Activated naive CD4-positive, alpha-beta T cell treated with anti-CD3 and anti-CD28 coated beads, Interleukin-2, amount 10 ng/mL, durations not matched to agents 7 days and 5 days (primary cell): ENCODE measurements around the gene RIOK3.
"Not testable (repeated sequence)": the region's sequence is repeated elsewhere in the genome, so short reads cannot be mapped to it uniquely, and the experiment has no call there.

Experiments
- CTCF ChIA-PET: fragments of 350-600 bp; sonication (Branson Sonifier 250); formaldehyde crosslinking; loops from one replicate; lab custom pipeline; 2021; ENCODE audit warnings: antibody characterized with exemption; lab: Charles Lee
- DNase-seq: peaks from one replicate; pipeline ENCODE4 v3.0.0-alpha.2; 2020
- H3K27ac Mint-ChIP-seq: one replicate; pipeline ENCODE4 v1.8.0; 2021; ENCODE audit warnings: mild to moderate bottlenecking, moderate library complexity, mixed read lengths
- H3K27me3 Mint-ChIP-seq: one replicate; pipeline ENCODE4 v1.8.0; 2021; ENCODE audit warnings: mild to moderate bottlenecking, mixed read lengths
- H3K36me3 Mint-ChIP-seq: one replicate; pipeline ENCODE4 v1.8.0; 2021; ENCODE audit warnings: mixed read lengths
- H3K4me1 Mint-ChIP-seq: one replicate; pipeline ENCODE4 v1.8.0; 2021; ENCODE audit warnings: mixed read lengths
- H3K4me3 Mint-ChIP-seq: one replicate; pipeline ENCODE4 v1.8.0; 2021; ENCODE audit warnings: mild to moderate bottlenecking, moderate library complexity, mixed read lengths
- H3K9me3 Mint-ChIP-seq: one replicate; pipeline ENCODE4 v1.8.0; 2021; ENCODE audit warnings: mixed read lengths

Gene RIOK3

DNA sequence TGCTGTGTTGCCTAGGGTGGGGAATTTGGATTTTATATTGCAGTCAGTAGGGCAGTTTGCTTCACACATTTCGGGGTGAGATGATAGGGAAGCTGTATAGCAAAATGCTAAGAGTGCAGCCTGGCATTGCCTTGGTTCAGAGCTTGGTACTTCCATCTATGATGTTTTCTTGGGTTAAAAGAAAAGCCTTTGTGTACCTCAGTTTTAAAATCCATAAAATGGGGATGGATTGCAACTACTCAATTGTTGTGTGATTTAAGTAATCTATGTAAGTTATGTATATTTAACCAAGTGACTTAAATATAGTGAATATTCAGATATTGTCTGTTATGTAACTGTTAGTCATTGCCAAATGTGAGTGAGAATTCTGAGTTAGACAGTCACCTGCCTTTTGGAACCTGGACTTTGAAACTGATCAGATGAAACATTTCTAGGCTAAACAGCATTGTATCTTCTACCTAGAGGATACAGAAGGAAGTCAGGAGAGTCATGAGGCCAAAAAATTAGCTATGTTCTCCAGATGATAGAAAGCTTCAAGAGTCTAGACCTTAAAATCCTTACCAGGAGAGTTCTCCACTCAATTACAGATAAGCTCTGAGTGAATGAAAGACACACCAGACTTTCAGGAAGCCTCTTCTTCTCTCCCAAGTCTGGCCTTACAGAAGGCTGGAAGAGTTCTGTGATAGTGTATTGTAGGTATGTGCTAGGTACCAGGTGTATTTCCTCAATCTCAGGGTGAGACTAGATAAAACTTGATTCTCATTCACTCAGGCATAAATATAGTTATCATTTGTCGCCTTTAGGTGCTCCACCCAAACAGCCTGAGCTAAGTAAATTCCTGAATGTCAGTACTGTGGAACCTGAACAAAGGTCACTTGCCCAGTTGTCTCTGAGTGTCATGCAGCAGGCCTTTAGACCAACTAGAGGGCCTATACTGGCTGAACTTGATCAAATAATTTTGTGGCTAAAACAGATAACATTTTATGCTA lies 7.5 kb downstream of the RIOK3 start:
- peaks cover 55% of the 10 kb centered on the region for H3K4me1 Mint-ChIP-seq
- H3K4me3 Mint-ChIP-seq, result no peak overlapping the region
- no peak for DNase-seq
- no peak overlapping the region for H3K27ac Mint-ChIP-seq
- H3K27me3 Mint-ChIP-seq, result no peaks in the 10 kb centered on the region
- H3K36me3 Mint-ChIP-seq, result peaks cover 51% of the 10 kb centered on the region
- CTCF ChIA-PET, result no interaction called here
- H3K9me3 Mint-ChIP-seq, result no peaks in the 10 kb centered on the region

DNA sequence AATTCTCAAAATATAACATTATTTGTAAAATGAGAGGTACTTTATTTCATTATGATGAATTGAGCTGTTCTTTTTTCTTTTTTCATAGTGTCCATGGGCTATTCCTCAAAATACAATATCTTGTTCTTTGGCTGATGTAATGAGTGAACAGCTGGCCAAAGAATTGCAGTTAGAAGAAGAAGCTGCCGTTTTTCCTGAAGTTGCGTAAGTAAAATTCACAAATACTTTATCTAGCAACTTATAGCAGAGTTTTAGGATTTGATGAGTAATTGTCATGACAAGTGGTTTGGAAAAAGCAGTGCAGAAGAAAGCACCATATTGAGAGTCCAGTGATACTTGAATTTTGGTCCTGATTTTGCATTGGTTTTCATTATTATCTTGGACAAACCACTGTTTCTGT lies 9.8 kb downstream of the RIOK3 start:
- Mint-ChIP-seq H3K27me3 (no peaks in the 10 kb centered on the region), H3K9me3 (no peaks in the 10 kb centered on the region), H3K4me1 (peaks cover 34% of the 10 kb centered on the region), H3K36me3 (peaks cover 49% of the 10 kb centered on the region), H3K4me3 (no peak overlapping the region), H3K27ac (no peak overlapping the region)
- no peak for DNase-seq
- CTCF ChIA-PET, result interaction anchor here (0.9 kb wide), 1 partner anchor 9 kb away, joined by 3 read pairs; no protein-coding TSS in a partner anchor

DNA sequence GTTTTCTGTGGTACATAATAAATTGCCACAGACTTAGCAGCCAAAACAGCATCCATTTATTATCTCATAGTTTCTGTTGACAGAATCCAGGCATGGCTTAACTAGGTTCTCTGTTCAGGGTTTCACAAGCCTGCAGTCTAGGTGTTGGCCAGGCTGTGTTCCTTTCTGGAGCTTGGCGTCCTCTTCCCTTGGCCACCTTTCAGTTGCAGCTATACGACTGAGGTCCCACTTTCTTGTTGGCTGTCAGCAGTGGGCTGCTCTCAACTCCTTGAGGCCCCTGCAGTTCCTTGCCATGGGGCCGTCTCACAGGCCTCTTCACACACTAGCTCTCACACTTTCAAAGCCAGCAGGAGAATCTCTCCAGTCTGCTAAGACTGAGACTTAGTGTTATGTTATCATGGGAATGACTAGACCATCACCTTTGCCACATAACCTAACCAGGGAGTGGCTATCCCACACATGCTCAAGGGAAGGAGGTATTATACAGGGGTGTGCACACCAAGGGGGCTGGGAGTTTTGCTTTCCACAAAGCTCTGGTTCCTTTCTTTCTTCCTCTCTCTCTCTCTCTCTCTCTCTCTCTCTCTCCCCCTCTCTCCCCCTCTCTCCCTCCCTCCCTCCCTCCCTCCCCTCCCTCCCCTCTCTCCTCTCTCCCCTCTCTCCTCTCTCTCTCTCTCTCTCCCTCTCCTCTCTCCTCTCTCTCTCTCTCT lies 15.8 kb downstream of the RIOK3 start:
- no peaks in the 10 kb centered on the region for H3K4me1 Mint-ChIP-seq
- H3K9me3 Mint-ChIP-seq, result no peaks in the 10 kb centered on the region
- no peak overlapping the region for H3K4me3 Mint-ChIP-seq
- CTCF ChIA-PET, result no interaction called here
- peak overlapping the region; percentile 64 for H3K27ac Mint-ChIP-seq
- H3K36me3 Mint-ChIP-seq, result peaks cover 41% of the 10 kb centered on the region
- DNase-seq, result no peak
- no peaks in the 10 kb centered on the region for H3K27me3 Mint-ChIP-seq

DNA sequence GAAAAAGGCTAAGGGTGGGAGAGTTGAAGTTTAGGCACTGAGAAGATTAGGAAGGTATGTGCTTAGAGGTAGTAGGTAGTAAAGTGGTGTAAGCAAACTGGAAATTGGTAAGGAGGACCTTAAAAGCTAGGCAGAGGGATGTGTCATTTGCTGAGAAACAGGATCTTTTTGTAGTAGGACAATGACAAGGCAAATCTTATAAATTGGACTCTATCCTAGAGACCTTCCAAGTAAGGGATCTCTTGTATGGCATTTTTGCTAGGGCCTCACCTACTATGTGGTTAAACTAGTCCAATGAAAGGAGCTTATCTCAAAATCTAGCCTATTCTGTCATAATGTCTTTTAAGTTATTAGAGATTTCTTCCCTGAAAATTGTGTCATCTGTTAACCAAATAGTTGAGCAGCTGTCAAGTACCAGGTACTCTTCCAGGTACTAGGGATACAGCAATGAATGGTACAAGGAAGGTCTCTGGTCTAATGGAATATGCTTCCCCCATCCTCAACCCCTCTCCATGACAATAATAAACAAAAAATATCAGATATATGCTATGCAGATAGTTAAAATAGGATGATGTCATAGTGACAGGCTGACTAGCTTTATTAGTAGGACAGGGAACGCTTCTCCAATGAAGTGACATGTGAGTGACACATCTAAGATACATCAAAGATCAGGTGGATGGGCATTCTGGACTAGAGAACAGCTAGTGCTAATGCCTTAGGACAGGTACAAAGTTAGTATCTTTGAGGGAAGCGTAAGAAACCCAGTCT lies 17.7 kb downstream of the RIOK3 start:
- Mint-ChIP-seq H3K4me3 (no peak overlapping the region), H3K27ac (no peak overlapping the region), H3K27me3 (no peaks in the 10 kb centered on the region), H3K36me3 (peaks cover 41% of the 10 kb centered on the region), H3K9me3 (no peaks in the 10 kb centered on the region), H3K4me1 (peaks cover 3% of the 10 kb centered on the region)
- DNase-seq, result no peak
- CTCF ChIA-PET, result no interaction called here

DNA sequence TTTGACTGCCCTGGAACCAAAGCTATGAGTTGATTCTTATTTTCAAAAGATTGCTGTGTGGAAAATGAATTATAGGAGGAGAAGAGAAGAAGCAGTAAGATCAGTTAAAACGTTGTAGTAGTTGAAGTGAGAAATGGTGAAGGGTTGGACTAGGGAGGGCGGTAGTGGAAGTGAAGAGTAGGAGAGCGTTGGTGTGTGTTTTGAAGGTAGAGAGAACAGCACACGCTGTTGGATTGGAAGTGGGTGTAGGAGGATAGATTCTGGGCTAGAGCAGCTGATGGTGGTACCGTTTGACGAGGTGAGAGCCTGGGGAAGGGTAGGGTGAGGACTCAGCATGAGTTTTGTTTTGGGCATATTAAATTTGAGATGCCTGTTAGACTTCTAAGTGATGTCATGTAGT lies 18.4 kb downstream of the RIOK3 start:
- peaks cover 3% of the 10 kb centered on the region for H3K4me1 Mint-ChIP-seq
- peaks cover 41% of the 10 kb centered on the region for H3K36me3 Mint-ChIP-seq
- DNase-seq, result no peak
- H3K27me3 Mint-ChIP-seq, result no peaks in the 10 kb centered on the region
- CTCF ChIA-PET, result interaction anchor here (1.4 kb wide), 1 partner anchor 29 kb away, joined by 3 read pairs; no protein-coding TSS in a partner anchor
- no peaks in the 10 kb centered on the region for H3K9me3 Mint-ChIP-seq
- no peak overlapping the region for H3K4me3 Mint-ChIP-seq
- no peak overlapping the region for H3K27ac Mint-ChIP-seq

DNA sequence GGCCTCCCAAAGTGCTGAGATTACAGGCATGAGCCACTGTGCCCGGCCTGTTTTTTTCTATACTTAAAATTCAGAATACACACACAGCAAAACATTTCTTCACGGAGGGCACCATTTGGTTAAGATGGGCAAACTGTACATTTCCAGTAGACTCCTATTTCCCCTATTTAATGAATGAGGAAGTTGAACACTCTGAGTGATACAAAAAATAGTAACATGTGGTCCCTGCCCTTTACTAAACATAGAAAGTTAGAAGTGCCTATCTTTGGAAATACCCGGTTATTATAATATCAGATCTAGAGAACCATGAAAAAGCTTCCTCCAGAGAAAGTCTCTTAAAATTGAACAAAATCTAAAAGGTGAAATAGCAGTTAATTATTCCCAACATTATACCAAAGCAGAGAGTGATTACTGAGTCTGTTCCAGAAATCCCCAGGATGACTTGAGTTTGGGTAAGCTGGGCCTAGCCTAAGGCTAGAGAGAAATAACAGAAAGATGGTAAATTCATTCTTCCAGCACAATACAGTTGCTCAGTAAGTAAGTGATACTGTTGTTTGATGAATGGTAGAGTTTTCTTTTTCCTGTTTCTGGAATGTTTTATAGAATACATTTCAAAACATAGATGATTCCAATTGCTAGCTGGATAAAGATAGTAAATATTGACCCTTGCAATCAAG lies 26.9 kb downstream of the RIOK3 start:
- Mint-ChIP-seq H3K9me3 (no peaks in the 10 kb centered on the region), H3K4me1 (peaks cover 5% of the 10 kb centered on the region), H3K27ac (no peak overlapping the region), H3K36me3 (peaks cover 43% of the 10 kb centered on the region), H3K27me3 (no peaks in the 10 kb centered on the region), H3K4me3 (no peak overlapping the region)
- DNase-seq, result no peak
- CTCF ChIA-PET, result interaction anchor here (1.0 kb wide), 1 partner anchor 18 kb away, joined by 3 read pairs; no protein-coding TSS in a partner anchor

DNA sequence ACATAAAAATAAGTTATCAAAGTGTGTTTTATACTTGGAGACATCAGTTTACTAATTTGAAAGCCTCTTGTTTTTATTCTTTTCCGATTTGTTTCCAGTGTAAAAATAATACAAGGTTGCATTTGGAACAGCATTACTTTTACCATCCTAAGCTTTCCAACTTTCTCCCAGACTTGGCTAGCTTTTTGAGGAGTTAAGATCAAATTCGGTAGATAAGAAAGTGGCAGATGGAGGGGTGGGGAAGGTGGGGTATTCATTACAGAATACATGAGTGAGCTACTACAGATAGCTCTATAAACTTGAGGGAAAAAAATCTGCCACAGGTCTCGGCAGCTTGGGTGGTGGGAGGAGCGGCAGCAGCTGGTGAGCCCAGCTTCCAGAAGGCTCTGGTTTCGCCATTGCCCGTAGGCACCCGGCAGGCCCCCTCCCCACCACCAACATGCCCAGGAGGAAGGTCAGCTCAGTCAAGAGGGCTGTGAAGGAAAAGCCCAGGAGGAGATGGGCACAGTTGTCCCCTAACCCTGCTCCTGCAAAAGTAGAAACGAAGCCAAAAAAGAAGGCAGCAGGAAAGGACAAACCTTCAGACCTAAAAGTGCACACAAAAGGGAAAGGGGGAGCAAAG lies 31.6 kb downstream of the RIOK3 start:
- no peaks in the 10 kb centered on the region for H3K27me3 Mint-ChIP-seq
- no peak overlapping the region for H3K4me3 Mint-ChIP-seq
- H3K27ac Mint-ChIP-seq, result no peak overlapping the region
- peaks cover 21% of the 10 kb centered on the region for H3K36me3 Mint-ChIP-seq
- DNase-seq, result no peak
- CTCF ChIA-PET, result interaction anchor here (1.0 to 1.7 kb wide), 3 partner anchors 14 to 32 kb away, joined by 3 to 7 read pairs (median 3); no protein-coding TSS in a partner anchor
- H3K4me1 Mint-ChIP-seq, result peaks cover 30% of the 10 kb centered on the region
- no peaks in the 10 kb centered on the region for H3K9me3 Mint-ChIP-seq

DNA sequence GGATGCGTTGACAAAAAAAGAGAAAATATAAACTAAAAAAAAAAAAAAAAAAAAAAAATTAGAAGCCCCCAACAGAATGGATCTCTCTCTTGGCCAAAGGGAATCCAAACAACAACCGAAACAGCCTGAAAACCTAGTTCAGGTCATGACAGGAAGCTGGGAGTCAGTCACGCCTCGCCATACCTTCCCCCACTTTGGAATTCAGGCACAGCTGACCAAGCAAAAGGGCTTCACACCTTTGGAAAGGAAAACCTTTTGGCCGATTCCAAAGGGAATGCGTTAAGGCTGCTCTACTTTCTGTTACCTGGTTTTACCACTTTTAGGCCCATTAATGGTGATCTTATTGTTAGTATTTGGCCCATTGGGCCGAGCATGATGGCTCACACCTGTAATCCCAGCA lies 32.3 kb downstream of the RIOK3 start:
- no peak overlapping the region for H3K4me3 Mint-ChIP-seq
- CTCF ChIA-PET, result interaction anchor here (1.0 to 1.7 kb wide), 3 partner anchors 13 to 31 kb away, joined by 3 to 7 read pairs (median 3); no protein-coding TSS in a partner anchor
- DNase-seq, result no peak
- H3K36me3 Mint-ChIP-seq, result peaks cover 23% of the 10 kb centered on the region
- no peak overlapping the region for H3K27ac Mint-ChIP-seq
- H3K27me3 Mint-ChIP-seq, result peaks cover 3% of the 10 kb centered on the region
- H3K4me1 Mint-ChIP-seq, result peaks cover 34% of the 10 kb centered on the region
- no peaks in the 10 kb centered on the region for H3K9me3 Mint-ChIP-seq

DNA sequence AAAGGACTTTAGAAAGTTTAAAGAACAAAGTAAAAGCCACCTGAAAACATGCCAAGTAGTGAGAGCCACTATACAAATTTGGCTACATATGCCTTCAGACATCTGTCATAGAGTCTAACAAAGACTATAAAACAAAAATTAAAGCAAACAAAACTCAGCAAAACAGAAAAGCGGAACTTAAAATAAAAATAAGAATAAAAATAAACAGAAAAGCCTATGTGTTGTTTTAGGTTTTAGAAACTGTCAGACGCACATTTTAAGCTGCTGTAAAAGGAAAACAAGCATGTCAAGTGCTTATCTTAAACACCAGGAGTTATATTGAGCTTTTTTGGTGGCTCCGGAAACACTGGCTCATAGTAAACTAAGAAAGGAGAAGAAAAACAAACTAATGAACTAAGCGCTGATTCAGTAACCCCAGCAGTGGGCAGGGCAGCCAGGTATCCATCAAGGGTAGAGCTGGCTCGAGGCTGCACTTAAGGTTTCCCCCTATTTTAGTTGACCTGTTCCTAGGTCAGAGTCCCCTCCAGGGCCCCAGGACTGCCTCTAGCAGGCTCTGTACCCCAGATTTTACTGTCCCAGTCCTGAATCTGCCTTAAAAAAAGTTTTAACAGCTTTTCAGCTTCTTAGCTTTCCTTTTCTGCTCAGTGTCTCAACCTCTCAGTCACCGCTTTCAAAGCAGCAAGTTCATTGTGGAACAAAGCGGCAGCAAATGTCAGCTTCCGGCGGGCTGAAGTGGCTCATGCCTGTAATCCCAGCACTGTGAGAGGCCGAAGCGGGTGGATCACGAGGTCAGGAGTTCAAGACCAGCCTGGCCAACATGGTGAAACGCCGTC lies 34.9 kb downstream of the RIOK3 start:
- Mint-ChIP-seq H3K36me3 (peaks cover 13% of the 10 kb centered on the region), H3K4me3 (peak overlapping the region; percentile 58), H3K9me3 (peaks cover 4% of the 10 kb centered on the region), H3K27ac (peak overlapping the region; percentile 90), H3K4me1 (peaks cover 33% of the 10 kb centered on the region), H3K27me3 (peaks cover 4% of the 10 kb centered on the region)
- CTCF ChIA-PET, result interaction anchor here (0.6 to 2.9 kb wide), 7 partner anchors 10 to 1868 kb away, joined by 3 to 32 read pairs (median 4); no protein-coding TSS in a partner anchor
- peak; percentile 70 for DNase-seq

DNA sequence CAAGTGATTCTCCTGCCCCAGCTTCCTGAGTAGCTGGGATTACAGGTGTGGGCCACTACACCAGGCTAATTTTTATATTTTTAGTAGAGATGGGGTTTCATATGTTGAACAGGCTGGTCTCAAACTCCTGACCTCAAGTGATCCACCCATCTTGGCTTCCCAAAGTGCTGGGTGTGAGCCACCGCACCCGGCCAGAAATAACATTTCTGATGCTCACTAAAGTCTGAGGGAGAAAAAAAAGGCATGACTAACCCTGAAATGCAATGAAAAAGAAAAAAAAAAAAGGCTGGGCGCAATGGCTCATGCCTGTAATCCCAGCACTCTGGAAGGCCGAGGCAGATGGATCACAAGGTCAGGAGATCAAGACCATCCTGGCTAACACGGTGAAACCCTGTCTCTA lies 36.5 kb downstream of the RIOK3 start:
- H3K27me3 Mint-ChIP-seq, H3K36me3 Mint-ChIP-seq, H3K4me3 Mint-ChIP-seq, DNase-seq, H3K9me3 Mint-ChIP-seq, H3K27ac Mint-ChIP-seq: not testable (repeated sequence)
- CTCF ChIA-PET, result interaction anchor here (2.9 kb wide), 1 partner anchor 8 kb away, joined by 32 read pairs; no protein-coding TSS in a partner anchor
- H3K4me1 Mint-ChIP-seq, result peaks cover 29% of the 10 kb centered on the region

DNA sequence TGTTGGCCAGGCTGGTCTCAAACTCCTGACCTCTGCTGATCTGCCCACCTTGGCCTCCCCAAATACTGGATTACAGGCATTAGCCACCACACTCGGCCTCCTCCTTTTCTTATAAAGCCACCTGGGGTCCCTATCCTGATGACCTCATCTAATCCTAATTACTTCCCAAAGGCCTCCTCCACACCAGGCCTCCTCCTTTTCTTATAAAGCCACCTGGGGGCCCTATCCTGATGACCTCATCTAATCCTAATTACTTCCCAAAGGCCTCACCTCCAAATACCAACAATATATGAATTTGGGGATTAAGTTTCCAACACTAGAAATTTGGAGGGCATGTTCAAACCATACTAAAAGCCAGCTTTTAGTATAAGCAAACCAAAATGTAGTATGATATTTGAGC lies 40.6 kb downstream of the RIOK3 start:
- H3K36me3 Mint-ChIP-seq, result peaks cover 5% of the 10 kb centered on the region
- CTCF ChIA-PET, result interaction anchor here (0.6 to 1.0 kb wide), 3 partner anchors 22 to 368 kb away, joined by 3 read pairs; no protein-coding TSS in a partner anchor
- H3K4me3 Mint-ChIP-seq, result no peak overlapping the region
- DNase-seq, result no peak
- no peak overlapping the region for H3K27ac Mint-ChIP-seq
- H3K27me3 Mint-ChIP-seq, result peaks cover 8% of the 10 kb centered on the region
- H3K4me1 Mint-ChIP-seq, result peaks cover 30% of the 10 kb centered on the region
- peaks cover 4% of the 10 kb centered on the region for H3K9me3 Mint-ChIP-seq

DNA sequence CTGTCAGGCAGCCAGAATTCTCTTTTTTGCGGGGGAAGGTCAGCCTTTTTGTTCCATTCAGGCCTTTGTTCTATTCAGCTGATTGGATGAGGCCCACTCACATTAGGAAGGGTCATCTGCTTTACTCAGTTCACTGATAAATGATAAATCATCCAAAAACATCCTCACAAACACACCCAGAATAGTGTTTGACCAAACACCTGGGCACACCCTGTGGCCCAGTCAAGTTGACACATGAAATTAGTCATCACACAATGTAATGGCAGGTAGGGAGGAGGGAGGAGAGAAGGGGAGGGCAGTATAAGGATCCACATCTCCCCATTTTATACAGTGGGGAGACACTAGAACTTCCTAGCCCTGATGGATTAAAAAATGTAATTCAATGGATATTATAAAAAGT lies 41.9 kb downstream of the RIOK3 start:
- H3K4me1 Mint-ChIP-seq, result peaks cover 36% of the 10 kb centered on the region
- H3K4me3 Mint-ChIP-seq, result no peak overlapping the region
- peaks cover 4% of the 10 kb centered on the region for H3K9me3 Mint-ChIP-seq
- H3K36me3 Mint-ChIP-seq, result peaks cover 5% of the 10 kb centered on the region
- no peak for DNase-seq
- CTCF ChIA-PET, result interaction anchor here (1.0 kb wide), 1 partner anchor 21 kb away, joined by 3 read pairs; no protein-coding TSS in a partner anchor
- H3K27me3 Mint-ChIP-seq, result peaks cover 8% of the 10 kb centered on the region
- no peak overlapping the region for H3K27ac Mint-ChIP-seq
